GM10248 (cell line): ENCODE measurements around the gene NPPA.

ENCODE experiments used
- CTCF ChIA-PET: fragments of 300-600 bp; sonication (Branson Sonifier 250); formaldehyde crosslinking; extraction: SDS; loops from one replicate; lab custom pipeline; 2021; ENCODE audit warnings: antibody characterized with exemption; lab: Yijun Ruan, JAX
- POLR2A ChIA-PET: fragments of 350-650 bp; sonication (Branson Sonifier 250); formaldehyde crosslinking; extraction: SDS; loops from one replicate; lab custom pipeline; 2020; ENCODE audit warnings: antibody characterized with exemption; lab: Yijun Ruan, JAX
- DNase-seq: peaks from one replicate; pipeline ENCODE4 v3.0.0; 2012; ENCODE audit errors: extremely low spot score
- TF ChIP-seq, protein P1 (sequence below): IDR thresholded peaks from 2 replicates; pipeline ENCODE4 v1.5.1; 2012; ENCODE audit warnings: mild to moderate bottlenecking, low read depth; ENCODE audit errors: extremely low read depth, missing control alignments, control extremely low read depth

Gene NPPA

DNA sequence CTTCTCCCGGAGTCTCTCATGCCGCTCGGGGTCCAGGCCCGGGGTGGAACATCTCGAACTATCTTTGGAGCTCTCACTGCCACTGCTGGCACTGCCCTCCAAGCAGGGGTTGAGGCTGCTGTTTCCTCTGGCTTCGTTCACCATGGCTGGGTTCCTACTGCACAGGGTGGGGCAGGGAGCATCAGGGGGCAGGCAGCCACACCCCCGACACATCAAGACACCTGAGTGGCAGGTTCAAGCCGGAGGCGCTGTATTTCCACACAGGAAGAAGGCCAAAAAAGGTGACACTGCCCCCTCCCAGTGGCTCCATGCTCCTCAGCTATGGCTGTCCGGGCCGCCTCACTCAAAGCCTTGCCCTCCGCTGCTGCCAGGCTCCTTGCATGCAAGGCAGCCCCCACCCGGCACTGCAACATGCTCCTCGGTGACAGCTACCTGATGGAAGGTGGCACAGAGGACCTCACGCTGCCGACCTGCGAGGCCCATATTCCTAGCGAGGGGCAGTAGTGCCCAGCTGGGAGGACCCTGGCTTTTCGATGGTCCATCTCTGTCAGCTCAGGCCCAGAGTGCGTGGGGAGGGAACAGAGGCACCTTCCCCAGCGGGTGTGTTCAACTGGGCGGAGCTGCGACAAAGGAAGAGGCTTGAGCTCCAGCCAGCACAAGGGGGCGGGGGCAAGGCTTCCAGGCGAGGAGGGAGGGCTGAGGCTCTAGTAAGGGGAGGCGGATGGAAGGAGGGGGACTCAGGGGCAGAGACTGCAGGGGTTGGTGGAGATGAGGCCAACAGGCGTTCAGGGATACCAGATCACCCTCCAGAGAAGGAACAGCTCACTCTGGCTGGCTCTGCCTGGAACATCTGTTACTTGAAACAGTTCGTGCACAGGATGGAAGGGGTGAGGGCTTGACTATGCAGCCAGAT is 44.4 kb downstream of the NPPA start:
- TF ChIP-seq, protein P1, sequence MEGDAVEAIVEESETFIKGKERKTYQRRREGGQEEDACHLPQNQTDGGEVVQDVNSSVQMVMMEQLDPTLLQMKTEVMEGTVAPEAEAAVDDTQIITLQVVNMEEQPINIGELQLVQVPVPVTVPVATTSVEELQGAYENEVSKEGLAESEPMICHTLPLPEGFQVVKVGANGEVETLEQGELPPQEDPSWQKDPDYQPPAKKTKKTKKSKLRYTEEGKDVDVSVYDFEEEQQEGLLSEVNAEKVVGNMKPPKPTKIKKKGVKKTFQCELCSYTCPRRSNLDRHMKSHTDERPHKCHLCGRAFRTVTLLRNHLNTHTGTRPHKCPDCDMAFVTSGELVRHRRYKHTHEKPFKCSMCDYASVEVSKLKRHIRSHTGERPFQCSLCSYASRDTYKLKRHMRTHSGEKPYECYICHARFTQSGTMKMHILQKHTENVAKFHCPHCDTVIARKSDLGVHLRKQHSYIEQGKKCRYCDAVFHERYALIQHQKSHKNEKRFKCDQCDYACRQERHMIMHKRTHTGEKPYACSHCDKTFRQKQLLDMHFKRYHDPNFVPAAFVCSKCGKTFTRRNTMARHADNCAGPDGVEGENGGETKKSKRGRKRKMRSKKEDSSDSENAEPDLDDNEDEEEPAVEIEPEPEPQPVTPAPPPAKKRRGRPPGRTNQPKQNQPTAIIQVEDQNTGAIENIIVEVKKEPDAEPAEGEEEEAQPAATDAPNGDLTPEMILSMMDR = no peak
- DNase-seq = peak; percentile 86
- ChIA-PET POLR2A (interaction anchor here (0.7 to 1.8 kb wide), 2 partner anchors 106 to 1314 kb away, joined by 3 to 11 read pairs; no protein-coding TSS in a partner anchor), CTCF (interaction anchor here (0.8 to 2.7 kb wide), 5 partner anchors 10 to 765 kb away, joined by 3 to 12 read pairs (median 4); no protein-coding TSS in a partner anchor)

DNA sequence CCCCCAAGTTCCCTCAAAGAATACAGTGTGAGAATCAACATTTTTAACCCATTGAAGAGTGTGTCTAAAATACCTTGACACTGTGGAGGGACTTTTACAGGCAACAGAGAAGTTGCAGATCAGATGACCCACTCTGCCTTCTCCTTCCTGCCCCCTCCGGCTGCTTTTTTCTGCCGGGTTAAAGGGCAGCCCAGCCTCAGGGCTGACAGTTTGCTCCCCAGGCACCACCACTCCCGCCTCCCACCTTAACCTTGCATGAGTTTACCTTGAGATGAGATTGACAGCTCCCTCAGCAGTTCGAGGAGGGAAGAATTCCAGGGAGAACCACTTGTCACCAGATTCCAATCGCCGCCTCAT is 45.0 kb downstream of the NPPA start:
- TF ChIP-seq, protein P1 = no peak
- POLR2A ChIA-PET = interaction anchor here (1.8 kb wide), 1 partner anchor 106 kb away, joined by 11 read pairs; no protein-coding TSS in a partner anchor
- CTCF ChIA-PET = interaction anchor here (0.8 to 2.7 kb wide), 4 partner anchors 9 to 21 kb away, joined by 3 to 12 read pairs (median 6); no protein-coding TSS in a partner anchor
- DNase-seq = no peak

DNA sequence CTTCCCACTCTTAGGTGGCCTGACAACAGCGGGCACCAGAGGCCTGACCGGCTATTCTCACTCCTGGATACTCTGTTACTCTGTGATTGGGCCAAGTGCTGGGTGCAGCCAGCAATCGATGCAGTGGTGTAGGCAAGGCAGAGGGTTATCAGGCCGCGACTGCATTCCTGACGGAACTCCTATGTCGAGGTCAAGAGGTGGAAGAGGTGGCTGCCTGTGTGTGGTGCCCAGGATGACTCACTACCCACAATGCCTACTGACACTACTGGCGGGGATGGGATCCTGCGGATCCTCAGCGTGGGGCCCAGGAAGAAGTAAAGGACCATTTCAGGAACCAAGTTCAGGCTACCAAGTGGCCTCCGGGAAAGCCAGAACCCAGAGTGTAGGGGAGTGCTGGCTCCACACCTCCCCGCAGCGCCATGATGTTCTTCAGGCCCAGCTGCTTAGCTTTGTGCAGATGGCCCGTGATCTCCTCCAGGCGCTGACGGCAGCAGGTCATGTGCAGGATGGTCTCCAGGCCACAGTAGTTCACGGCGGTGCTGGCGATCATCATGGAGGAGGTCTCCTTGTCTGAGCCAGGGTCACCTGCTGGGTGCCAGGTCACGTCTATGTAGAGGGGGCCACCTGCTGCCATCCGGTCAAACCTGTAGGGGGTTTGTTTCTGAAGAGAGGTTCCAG is 46.7 kb downstream of the NPPA start:
- ChIA-PET POLR2A (no interaction called here), CTCF (no interaction called here)
- TF ChIP-seq, protein P1 = no peak
- DNase-seq = no peak

DNA sequence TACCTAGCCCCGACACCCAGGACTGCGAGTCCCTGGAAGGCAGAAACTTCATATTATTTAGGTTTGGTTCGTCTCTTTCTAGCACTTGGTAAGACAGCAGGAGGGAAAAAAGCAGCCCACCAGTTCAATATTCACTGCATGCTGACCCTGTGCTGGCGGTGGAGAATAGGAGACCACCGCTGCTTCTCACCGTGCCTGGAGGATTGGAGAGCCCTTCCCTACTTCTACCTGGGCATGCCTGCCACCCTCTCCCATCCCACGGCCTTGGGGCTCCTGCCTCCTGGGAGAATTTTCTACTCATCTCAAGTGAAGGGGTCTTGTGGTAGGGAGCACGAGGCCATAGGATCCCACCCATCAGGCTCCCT is 47.2 kb downstream of the NPPA start:
- TF ChIP-seq, protein P1 = no peak
- POLR2A ChIA-PET = no interaction called here
- CTCF ChIA-PET = no interaction called here
- DNase-seq = no peak

DNA sequence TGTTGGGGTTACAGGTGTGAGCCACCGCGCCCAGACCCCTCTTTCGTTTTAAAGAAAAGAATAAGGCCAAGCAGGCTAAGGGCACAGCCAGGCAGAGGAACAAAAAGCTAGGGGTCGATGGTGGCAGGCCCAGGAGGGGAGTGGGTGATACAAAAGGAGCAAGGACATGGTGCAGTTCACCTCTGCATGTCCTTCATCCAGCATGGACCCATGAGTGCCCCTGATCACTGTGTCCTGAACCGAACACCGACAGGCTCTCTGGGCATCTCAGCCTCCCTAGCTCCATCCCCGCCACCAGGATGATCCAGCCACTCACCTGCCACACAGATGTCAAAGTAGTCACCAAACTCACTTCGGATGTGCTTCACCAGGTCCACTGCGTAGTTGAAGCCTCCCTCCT is 47.7 kb downstream of the NPPA start:
- TF ChIP-seq, protein P1 = no peak
- ChIA-PET CTCF (no interaction called here), POLR2A (no interaction called here)
- DNase-seq = no peak

DNA sequence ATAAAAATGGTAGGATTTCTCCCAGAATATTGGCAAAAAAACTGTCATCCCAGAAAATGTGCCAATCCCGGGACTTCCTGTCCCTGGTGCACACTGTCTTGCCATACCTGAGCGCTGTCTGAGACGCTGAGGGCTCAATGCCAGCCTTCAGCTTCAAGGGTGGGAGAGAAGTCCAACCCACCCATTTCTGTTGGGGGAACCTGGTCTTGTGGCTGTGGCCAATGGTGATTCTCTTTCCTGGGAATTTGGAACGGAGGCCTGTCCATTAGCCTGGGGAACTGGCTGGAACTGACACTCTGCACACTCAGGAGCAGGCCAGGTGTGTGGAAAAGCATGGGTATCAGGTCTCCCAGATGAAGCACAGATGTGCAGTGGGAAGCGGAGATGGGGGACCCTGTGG is 48.5 kb downstream of the NPPA start:
- no peak for DNase-seq
- ChIA-PET CTCF (interaction anchor here (2.1 kb wide), 1 partner anchor 14 kb away, joined by 13 read pairs; no protein-coding TSS in a partner anchor), POLR2A (no interaction called here)
- TF ChIP-seq, protein P1 = no peak
